Left ventricle myocardium inferior (tissue), 1 donor: ENCODE data around the gene ENG. TPM values are rescaled to one million over a fixed set of nuclear protein-coding genes. Genes with fewer than 3 reads are reported as not detected.
"Not testable (repeated sequence)": the region's sequence is repeated elsewhere in the genome, so short reads cannot be mapped to it uniquely, and the experiment has no call there.

Source experiments
- DNase-seq: peaks from one replicate; pipeline ENCODE4 v3.0.0-alpha.2; 2020
- H3K27ac ChIP-seq: fragments of 200-600 bp; replicated peaks from 2 replicates; pipeline ENCODE4 v1.8.0; 2021
- H3K27me3 ChIP-seq: fragments of 200-600 bp; 2 replicates; pipeline ENCODE4 v1.8.0; 2021; ENCODE audit warnings: low read depth
- H3K36me3 ChIP-seq: fragments of 200-600 bp; 2 replicates; pipeline ENCODE4 v1.8.0; 2021
- H3K4me1 ChIP-seq: fragments of 200-600 bp; 2 replicates; pipeline ENCODE4 v1.8.0; 2021
- H3K4me3 ChIP-seq: fragments of 200-600 bp; 2 replicates; pipeline ENCODE4 v1.8.0; 2021; ENCODE audit warnings: mild to moderate bottlenecking, moderate library complexity
- H3K9me3 ChIP-seq: fragments of 200-600 bp; replicated peaks from 2 replicates; pipeline ENCODE4 v1.8.0; 2021
- intact Hi-C: fragments of 100-400 bp; cut with micrococcal nuclease; formaldehyde crosslinking; loops from one replicate; pipeline ENCODE4 v1.11.0; 2022
- total RNA-seq: library from RNA; stranded (reverse); fragmentation: NEBNext Ultra II Directional; extraction: Animal tissue kit (Norgen Biotek cat#: 25700); gene quantifications from one replicate; pipeline ENCODE4 v1.2.1, GENCODE V29; 2021
- TF ChIP-seq, protein P1 (sequence below): fragments of 200-600 bp; IDR thresholded peaks from 2 replicates; pipeline ENCODE4 v1.8.0; 2021; ENCODE audit warnings: antibody characterized with exemption, mild to moderate bottlenecking, borderline replicate concordance
- donor health status: DM: no; HTN: yes; CAD: no; lungs with severe emphysema.

The ENG gene
- total RNA-seq, 1 donor from 2014 or later = 139 TPM

- Histone ChIP-seq H3K27me3 (no peaks in the 10 kb centered on the region), H3K27ac (no peak overlapping the region), H3K4me1 (peaks cover 64% of the 10 kb centered on the region), H3K36me3 (no peaks in the 10 kb centered on the region), H3K4me3 (no peak overlapping the region), H3K9me3 (no peaks in the 10 kb centered on the region)
- TF ChIP-seq, protein P1, sequence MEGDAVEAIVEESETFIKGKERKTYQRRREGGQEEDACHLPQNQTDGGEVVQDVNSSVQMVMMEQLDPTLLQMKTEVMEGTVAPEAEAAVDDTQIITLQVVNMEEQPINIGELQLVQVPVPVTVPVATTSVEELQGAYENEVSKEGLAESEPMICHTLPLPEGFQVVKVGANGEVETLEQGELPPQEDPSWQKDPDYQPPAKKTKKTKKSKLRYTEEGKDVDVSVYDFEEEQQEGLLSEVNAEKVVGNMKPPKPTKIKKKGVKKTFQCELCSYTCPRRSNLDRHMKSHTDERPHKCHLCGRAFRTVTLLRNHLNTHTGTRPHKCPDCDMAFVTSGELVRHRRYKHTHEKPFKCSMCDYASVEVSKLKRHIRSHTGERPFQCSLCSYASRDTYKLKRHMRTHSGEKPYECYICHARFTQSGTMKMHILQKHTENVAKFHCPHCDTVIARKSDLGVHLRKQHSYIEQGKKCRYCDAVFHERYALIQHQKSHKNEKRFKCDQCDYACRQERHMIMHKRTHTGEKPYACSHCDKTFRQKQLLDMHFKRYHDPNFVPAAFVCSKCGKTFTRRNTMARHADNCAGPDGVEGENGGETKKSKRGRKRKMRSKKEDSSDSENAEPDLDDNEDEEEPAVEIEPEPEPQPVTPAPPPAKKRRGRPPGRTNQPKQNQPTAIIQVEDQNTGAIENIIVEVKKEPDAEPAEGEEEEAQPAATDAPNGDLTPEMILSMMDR = no peak
- no peak for DNase-seq
- intact Hi-C loops = loop anchor here (5.0 kb wide), 1 partner anchor 45 kb away; the partner anchor contains the start of gene TOR2A
Measured at GRCh38 chr9:127781806-127782205, 72.7 kb downstream of the ENG start.

- H3K36me3 ChIP-seq, H3K4me3 ChIP-seq, DNase-seq, H3K9me3 ChIP-seq, H3K27me3 ChIP-seq: not testable (repeated sequence)
- peak overlapping the region; percentile 21 for H3K27ac ChIP-seq
- peaks cover 59% of the 10 kb centered on the region for H3K4me1 ChIP-seq
- intact Hi-C loops = loop anchor here (5.0 kb wide), 1 partner anchor 44 kb away; the partner anchor contains the start of gene TOR2A
Measured at GRCh38 chr9:127780909-127781308, 73.5 kb downstream of the ENG start.

GRCh38 chr9:127780126-127780885 lies 74.2 kb downstream of the ENG start:
- intact Hi-C loops = loop anchor here (5.0 kb wide), 1 partner anchor 43 kb away; the partner anchor contains the start of gene TOR2A
- H3K27me3 ChIP-seq = no peaks in the 10 kb centered on the region
- TF ChIP-seq, protein P1 = no peak
- H3K27ac ChIP-seq = peak overlapping the region; percentile 21
- no peak for DNase-seq
- H3K4me1 ChIP-seq = peaks cover 59% of the 10 kb centered on the region
- H3K36me3 ChIP-seq = no peaks in the 10 kb centered on the region
- no peaks in the 10 kb centered on the region for H3K9me3 ChIP-seq
- no peak overlapping the region for H3K4me3 ChIP-seq

- no peaks in the 10 kb centered on the region for H3K36me3 ChIP-seq
- no peak for DNase-seq
- TF ChIP-seq, protein P1 = no peak
- no peaks in the 10 kb centered on the region for H3K27me3 ChIP-seq
- H3K4me1 ChIP-seq = peaks cover 51% of the 10 kb centered on the region
- no peaks in the 10 kb centered on the region for H3K9me3 ChIP-seq
- intact Hi-C loops = no loop called here
- H3K27ac ChIP-seq = peak overlapping the region; percentile 81
- peak overlapping the region; percentile 52 for H3K4me3 ChIP-seq
Measured at GRCh38 chr9:127779136-127779981, 75.1 kb downstream of the ENG start.

- Histone ChIP-seq H3K4me3 (peak within 1 kb of the TSS; percentile 52), H3K27ac (peak within 1 kb of the TSS; percentile 81), H3K36me3 (no peaks in the 10 kb centered on the region), H3K9me3 (no peaks in the 10 kb centered on the region), H3K27me3 (no peaks in the 10 kb centered on the region), H3K4me1 (peaks cover 43% of the 10 kb centered on the region)
- peak; percentile 67 for DNase-seq
- intact Hi-C loops = no loop called here
- TF ChIP-seq, protein P1 = no peak
Measured at GRCh38 chr9:127778280-127779135, 76.0 kb downstream of the ENG start, which contains the start of gene SH2D3C. TSS of gene SH2D3C (minus strand) at chr9:127778666. CDS start at chr9:127778627, 39 bp downstream.
